HG02642 (cell line): Measurements from ENCODE around the gene JAGN1.
"Not testable (repeated sequence)": the region's sequence is repeated elsewhere in the genome, so short reads cannot be mapped to it uniquely, and the experiment has no call there.

Source experiments
- ATAC-seq: cut with Tn5 transposase; IDR thresholded peaks from one replicate; pipeline ENCODE4 v1.9.1; 2021; ENCODE audit warnings: mild to moderate bottlenecking; ENCODE audit not compliant: unreplicated experiment, poor library complexity

The JAGN1 gene

DNA sequence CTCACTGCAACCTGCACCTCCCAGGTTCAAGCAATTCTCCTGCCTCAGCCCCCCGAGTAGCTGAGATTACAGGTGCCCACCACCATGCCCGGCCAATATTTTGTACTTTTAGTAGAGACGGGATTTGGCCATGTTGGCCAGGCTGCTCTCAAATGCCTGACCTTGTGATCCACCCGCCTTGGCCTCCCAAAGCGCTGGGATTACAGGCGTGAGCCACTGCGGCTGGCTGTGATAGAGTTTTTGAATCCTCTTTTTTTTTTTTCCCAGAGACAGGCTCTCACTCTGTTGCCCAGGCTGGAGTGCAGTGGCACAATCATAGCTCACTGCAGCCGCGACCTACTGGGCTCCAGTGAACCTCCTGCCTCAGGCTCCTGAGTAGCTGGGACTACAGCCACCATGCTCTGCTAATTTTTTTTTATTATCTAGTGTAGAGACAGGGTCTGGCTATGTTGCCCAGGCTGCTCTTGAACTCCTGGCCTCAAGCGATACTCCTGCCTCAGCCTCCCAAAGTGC is 25.2 kb upstream of the JAGN1 start:
- ATAC-seq, result not testable (repeated sequence)

DNA sequence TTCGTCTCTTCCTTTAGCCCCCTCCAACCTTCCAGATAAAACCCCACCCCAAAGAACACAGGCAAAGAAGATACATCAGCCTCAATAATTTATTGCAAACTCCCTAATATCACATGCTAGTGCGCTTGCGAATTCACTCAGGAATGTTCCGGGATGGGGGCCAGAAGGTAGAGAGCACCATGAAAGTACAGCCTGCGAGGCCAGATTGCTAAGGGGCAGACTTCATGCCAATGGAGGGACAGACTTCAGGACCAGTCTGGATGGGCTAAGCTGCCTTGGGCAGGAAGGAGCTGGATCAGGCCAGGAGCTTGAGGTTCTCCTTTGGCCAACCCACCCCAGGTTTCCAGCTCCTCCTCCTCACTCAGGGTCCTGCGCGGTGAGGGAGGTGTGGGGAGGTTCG is 23.8 kb upstream of the JAGN1 start:
- ATAC-seq, result no peak

DNA sequence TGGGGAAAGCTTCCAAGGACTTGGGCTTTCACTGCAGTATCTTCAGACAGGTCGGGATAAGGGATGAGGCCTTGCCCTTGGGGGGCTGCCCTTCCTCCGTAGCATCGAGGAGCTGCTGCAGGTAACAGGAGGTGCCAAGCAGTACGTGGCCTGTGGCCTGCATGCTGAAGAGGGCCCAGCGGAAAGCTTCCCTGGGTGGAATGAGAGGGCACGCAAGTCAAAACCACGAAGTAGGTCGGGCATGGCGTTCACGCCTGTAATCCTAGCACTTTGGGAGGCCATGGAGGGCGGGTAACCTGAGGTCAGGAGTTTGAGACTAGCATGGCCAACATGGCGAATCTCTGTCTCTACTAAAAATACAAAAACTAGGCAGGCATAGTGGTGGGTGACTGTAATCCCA is 23.3 kb upstream of the JAGN1 start:
- no peak for ATAC-seq

DNA sequence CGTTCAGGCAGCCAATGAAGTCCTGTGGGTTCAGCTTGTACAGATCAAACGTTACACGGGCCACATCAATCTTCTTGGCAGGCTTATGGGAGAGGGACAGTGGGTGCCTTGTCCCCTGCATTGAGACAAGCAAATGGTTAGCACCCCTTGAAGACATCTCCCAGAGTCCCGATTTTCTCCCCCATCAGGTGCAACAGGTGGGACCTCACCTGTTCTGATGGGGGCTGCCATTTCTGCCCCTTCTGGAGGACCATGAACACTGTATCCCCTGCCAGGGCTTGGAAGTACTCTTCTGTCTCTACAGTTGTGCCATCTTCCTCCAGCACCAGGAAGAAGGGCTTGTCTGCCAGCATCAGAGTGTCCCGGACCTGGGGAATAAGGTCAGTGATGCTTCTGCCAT is 20.5 kb upstream of the JAGN1 start:
- ATAC-seq, result no peak

DNA sequence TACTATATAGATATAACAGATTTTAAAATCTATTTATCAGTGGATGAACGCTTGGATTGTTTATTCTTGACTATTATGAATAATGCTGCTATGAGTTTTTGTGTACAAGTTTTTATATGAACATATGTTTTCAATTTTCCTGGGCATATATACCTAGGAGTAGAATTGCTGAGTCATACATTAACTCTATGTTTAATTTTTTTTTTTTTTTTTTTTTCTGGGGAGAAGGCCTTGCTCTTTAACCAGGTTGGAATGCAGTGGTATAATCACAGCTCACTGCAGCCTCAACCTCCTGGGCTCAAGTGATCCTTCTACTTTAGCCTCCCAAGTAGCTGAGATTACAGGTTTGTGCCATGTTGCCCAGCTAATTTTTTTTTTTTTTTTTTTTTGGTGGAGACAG is 19.4 kb upstream of the JAGN1 start:
- no peak for ATAC-seq

DNA sequence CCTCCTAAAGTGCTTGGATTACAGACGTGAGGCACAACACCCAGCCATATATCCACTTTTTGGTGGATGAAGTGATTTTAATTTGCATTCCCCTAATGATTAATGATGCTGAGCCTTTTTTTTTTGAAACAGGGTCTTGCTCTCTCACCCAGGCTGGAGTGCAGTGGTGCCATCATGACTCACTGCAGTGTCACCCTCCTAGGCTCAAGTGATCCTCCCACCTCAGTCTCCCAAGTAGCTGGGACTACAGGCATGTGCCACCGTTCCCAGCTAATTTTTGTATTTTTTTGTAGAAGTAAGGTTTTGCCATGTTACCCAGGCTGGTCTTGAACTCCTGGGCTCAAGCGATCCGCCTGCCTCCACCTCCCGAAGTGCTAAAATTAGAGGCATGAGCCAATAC is 18.3 kb upstream of the JAGN1 start:
- ATAC-seq, result not testable (repeated sequence)

DNA sequence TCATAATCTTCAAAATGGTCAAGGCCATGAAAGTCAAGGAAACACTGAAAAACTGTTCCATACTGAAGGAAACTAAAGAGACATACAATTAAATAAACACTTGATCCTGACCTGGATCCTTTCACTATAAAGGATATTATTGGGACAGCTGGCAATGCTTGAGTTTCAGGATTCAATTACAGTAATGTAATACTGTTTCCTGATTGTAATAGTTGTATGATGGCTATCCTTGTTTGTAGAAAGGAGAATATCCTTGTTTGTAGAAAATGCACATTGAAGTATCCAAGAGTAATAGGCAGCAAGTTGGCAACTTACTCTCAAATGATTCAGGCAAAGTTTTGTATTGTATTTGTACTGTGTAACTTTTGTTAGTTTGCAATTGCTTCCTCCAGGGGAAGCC is 15.0 kb upstream of the JAGN1 start:
- ATAC-seq, result no peak

DNA sequence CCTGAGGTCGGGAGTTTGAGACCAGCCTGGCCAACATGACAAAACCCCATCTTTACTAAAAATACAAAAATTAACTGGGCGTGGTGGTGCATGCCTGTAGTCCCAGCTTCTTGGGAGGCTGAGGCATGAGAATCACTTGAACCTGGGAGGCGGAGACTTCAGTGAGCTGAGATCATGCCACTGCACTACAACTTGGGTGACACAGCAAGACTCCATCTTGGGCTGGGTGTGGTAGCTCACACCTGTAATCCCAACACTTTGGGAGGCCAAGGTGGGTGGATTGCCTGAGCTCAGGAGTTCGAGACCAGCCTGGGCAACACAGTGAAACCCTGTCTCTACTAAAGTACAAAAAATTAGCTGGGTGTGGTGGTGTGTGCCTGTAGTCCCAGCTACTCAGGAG is 14.2 kb upstream of the JAGN1 start:
- not testable (repeated sequence) for ATAC-seq

DNA sequence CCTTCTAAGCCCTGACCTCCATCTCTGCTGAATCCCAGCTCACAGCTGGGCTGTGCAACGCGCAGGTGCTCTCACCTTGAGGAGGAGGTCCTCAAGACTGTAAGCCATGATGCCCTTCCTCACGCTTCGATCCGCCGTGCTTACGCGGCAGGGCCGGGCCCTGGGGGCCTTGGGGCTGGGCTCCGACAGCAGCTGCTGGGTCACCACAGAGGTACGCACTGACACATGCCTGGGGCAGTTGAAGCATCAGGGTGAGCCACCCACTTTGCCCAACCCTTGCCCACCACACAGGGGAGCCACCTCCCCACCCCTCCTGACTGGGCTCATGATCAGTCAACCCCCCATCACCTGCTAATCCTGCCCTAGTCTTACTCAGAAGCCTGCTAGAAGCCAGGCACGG is 13.4 kb upstream of the JAGN1 start:
- ATAC-seq, result no peak

DNA sequence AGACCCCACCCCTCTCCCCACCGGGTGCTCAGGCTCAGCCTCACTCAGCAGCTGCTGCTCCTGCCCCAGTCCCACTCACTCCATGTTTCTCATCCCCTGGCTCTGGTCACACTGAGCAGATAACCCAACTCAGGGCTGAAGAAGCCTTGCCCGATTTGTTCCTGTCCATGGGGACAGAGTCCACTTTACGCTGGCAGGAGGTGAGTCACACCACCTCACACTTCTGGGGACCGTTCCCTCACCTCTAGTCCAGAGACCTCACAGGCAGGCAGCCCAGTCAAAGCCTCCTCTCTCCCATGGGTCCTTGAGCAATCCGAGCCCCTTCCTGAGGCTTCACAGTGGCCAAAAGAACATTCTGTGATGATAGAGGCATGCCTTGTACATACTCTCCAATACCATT is 11.7 kb upstream of the JAGN1 start:
- ATAC-seq, result no peak

DNA sequence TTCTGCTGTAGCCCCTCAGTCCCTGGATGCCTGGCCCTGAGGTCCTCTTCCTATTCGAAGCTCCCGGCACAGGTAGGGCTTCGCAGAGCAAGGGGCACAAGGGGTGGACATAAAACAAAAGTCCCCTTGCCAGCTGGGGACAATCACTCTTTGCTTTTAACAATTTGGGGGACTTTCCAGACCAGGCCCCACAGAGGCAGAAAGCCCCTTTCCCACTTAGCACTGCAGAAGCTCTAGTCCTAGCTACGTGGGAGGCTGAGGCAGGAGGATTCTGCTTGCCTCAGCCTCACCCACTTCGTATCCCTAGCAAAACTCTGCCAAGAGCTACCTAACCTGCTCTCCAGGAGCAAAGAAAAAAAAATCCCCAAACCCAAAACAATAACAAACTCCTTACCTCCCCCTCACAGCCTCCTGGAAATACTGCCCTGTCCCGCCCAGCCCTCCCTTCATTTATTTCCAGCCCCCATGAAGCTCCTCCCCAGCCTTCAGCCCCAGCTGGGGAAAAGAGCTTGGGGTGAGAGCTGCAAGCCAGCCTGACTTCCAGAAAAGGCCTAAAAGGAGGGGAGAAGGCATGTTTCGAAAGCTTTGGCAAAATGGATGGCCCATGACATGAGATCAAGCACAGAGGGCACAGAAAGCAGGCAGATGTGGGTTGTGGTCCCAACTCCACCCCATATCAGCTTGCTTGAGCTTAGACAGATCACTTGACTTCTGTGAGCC is 10.4 kb upstream of the JAGN1 start, which contains the start of gene CIDEC:
CIDEC (minus strand) TSS at position 424 of the 720 bp plus-strand sequence. CDS start 1,767 bp downstream, outside the sequence.
- no peak for ATAC-seq

DNA sequence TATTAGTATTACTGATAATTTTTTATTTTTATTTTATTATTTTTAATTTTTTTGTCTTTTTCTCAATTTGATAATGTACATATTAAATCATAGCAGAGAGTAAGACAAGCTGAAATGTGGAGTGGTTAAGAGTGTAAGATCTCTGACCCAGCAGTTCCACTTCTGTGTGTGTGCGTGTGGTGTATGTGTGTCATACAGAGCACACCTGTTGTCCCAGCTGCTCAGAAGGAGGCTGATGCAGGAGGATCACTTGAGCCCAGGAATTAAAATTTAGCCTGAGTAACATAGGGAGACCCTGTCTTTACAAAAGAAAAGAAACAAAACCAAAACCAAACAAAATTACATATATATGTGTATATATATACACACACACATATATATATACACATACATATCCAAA is 9.0 kb upstream of the JAGN1 start:
- no peak for ATAC-seq

DNA sequence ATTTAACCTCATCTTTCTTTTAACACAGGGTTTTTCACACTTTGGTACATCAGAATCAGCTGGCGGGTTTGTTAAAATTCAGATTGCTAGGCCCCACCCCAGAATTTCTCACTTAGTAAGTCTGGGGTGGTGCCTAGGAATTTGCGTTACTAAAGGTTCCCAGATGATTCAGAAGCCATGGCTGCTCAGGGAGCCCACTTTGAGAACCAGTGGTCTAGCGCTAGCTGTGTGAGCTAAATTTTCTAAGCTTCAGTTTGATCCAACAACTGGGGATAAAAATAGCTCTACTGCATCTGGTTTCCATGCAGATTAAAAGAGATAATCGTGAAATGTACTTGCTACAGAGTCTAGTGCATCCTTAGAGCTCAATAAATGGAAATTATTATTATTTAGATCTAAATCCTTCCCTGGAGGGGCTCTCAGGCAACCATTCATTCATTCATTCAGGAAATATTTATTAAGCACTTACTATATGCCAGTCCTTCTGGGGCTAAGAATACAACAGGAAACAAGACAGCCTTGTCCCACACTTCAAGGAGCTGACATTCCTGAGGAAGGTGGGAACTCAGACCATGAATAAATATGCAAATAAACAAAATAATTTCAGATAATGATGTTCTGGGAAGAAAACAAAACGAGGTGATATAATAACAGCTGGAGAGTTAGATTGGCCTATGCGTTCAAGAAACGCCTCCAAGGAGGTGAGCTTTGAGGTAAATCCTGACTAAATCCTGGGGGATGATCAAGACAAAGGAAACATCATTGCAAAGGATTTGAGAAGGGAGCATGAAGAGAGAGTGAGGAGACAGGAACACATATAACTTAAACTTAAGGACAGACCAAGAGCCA is 6.5 kb upstream of the JAGN1 start:
- no peak for ATAC-seq

DNA sequence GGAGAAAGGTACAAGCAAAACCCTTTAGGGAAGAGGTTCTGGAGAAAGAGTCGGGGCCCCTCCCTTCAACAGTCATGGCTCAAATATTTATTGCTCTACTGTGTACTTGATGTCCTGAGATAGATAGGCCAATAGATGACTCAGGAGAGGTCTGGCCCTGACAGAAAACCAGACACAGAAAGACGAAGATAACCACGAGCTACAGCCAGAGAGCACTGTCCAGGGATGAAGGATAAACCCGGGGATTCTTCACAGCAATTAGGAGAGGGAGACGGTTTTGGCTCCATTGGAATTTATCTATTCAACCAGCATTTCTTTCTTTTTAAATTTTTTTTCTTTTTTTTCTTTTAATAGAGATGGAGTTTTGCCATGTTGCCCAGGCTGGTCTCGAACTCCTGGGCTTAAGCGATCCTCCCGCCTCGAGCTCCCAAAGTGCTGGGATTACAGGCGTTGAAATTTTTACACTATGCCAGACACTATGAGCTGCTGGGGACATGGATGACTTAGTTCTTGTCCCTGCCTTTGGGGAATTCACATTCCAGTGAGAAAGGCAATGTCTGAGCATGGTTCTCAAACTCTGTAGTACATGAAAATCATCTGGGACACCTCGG is 5.8 kb upstream of the JAGN1 start:
- ATAC-seq, result no peak

DNA sequence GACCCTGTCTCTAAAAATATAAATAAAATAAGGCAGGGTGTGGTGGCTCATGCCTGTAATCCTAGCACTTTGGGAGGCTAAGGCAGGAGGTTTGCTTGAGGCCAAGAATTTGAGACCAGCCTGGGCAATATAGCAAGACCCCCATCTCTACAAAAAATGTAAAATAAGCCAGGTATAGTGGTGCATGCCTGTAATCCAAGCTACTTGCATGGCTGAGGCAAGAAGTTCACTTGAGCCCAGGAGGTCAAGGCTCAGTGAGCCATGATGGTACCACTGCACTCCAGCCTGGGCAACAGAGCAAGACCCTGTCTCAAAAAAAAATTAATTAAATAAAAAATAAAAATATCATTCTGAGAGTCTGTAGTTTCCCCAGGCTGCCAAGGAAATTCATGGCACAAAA is 4.1 kb upstream of the JAGN1 start:
- ATAC-seq, result no peak

DNA sequence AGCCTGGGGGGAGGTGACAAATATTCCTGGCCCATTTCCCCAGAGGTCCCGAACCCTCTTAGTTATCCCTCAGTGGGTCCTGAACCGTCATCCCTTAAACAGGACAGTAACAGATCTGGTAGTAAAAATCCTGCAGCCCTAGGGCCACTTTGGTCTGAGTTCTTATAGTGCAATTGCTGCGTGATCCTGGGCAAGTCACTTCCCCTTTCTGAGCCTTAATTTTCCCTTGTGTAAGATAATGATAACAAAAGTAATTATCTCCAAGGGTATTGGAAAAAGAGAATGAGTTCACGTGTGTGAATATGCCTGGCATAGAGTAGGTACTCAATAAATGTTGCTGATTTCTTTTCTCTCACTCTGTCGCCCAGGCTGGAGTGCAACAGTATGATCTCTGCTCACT is 2.9 kb upstream of the JAGN1 start:
- ATAC-seq, result no peak

DNA sequence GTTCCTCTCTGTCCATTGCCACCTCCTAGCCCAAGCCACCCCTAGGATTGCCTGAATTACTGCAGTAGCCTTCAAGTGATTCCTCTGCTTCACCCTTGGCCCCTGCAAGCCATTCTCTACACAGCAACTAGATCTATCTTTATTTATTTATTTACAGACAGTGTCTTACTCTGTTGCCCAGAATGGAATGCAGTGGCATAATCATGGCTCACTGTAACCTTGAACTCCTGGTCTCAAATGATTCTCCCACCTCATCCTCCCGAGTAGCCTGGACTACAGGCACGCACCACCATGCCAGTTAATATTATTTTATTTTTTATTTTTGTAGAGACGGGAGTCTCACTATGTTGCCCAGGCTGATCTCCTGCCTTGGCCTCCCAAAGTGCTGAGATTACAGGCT is 1.9 kb upstream of the JAGN1 start:
- no peak for ATAC-seq

DNA sequence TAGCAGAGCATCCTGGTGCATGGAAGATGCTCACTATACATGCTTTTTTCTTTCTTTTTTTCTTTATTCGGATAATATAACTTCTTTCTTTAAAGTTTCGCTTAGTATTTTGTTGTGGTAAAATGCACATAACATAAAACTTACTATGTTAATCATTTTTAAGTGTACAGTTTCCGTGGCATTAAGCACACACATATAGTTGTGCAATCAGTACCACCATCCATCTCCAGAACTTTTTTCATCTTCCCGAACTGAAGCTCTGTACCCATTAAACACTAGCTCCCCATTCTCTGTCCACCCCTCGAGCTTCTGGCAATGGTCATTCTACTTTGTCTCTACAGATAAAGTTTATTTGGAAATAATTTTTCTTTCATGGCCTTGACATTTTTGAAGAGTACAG is 1.0 kb upstream of the JAGN1 start:
- ATAC-seq, result no peak

DNA sequence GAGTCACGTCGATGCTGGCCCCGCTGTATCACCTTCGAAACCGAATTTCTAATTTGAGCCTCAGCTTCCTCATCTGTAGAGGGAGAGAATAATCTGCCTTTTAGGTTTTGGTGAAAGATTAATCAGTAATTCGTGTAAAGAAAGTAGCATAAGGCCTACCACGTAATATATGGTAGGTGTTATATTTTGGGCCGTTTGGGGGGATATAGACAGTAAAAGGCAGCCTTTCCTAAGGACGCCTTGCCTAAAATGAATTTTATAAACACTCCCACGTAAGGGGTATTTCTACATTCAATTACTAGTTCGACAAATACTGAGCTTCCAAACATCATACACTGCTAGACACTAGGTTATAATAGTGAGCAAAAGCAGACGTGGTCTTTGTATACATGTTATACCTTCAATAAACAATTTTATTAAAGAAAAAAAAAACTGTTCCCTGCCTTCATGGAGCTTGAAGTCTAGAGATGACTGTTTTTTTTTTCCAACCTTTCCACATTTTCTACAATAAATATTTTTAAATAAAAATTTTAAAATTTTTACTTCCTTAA is 737 bp downstream of the JAGN1 start:
- no peak for ATAC-seq

DNA sequence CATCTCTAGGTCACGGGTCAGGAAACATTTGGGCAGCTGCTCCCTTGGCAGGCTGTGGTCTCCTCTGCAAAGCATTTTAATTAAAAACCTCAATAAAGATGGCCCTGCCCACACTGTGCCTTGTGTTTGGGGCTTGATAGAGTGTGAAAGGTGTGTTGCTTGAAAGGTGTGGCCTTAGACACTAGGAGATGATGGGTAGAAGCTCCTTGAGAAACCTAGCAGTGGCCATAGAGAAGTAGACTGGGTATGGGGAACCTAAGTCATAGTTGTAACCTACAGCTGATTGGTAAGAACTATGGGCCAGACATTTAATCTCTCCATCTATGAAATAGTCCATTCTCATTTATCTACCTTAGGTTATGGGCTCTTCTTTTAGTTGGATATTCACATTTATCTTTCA is 3.3 kb downstream of the JAGN1 start:
- ATAC-seq, result no peak

DNA sequence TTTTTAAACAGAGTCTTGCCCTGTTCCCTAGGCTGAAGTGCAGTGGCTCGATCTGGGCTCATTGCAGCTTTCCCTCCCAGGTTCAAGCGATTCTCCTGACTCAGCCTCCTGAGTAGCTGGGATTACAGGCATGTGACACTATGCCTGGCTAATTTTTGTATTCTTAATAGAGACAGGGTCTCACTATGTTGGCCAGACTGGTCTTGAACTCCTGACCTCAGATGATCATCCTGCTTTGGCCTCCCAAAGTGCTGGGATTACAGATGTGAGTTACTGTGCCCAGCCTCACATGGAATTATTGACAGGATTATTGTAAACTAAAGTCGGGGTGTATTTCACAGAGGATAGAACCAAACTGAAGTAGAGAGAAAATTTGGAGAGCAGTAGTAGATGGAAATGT is 5.3 kb downstream of the JAGN1 start:
- ATAC-seq, result not testable (repeated sequence)
